HL-60/S4 treated with retinoic acid at 250 ng/mL for 4 days and 3 days (cell line): ENCODE data around the gene ACTL10.
"Not testable (repeated sequence)": the region's sequence is repeated elsewhere in the genome, so short reads cannot be mapped to it uniquely, and the experiment has no call there.

Experiments
- in situ Hi-C: fragments of 300-500 bp; cut with MboI; formaldehyde crosslinking; loops from 2 replicates; pipeline ENCODE4 v1.7.0; 2022; ENCODE audit warnings: low sequenced_read_pairs

The ACTL10 gene

DNA sequence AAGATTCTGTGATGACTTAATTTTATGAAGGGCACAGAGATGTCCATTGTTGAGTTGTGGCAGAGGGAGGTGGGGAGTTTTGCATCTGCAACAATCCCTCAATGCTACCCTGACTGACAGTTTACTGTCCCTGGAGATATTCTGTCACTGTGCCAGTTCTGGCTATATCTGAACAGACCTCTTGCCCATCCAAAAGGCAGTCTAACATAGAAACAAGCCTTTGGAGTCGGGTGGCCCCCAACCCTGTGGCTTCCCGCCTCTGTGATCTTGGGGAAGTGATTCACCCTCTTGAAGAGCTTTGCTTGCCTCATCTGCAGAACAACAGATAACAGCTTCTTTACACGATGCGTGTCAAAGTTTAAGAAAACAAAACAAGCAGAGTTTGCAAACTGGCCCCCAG lies 23.2 kb downstream of the ACTL10 start:
- in situ Hi-C loops: no loop called here

DNA sequence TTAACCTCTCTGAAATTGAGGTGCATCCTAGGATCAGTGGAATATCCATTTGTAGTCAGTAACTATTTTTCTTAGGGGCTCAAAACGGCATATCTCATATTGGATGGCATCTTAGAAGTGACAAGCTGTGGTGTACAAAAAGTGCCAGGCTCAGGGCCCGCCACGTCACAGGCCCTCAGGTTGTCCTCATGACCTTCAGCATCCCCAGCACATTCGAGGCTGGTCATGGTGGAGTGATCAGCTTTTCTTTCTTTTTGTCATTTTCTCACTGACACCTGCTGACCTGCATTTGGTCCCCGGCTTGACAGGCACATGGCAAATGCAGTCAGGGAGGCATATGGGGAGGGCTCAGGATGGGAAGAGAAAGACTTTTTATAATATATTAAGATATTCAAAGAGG lies 26.5 kb downstream of the ACTL10 start:
- in situ Hi-C loops: no loop called here

DNA sequence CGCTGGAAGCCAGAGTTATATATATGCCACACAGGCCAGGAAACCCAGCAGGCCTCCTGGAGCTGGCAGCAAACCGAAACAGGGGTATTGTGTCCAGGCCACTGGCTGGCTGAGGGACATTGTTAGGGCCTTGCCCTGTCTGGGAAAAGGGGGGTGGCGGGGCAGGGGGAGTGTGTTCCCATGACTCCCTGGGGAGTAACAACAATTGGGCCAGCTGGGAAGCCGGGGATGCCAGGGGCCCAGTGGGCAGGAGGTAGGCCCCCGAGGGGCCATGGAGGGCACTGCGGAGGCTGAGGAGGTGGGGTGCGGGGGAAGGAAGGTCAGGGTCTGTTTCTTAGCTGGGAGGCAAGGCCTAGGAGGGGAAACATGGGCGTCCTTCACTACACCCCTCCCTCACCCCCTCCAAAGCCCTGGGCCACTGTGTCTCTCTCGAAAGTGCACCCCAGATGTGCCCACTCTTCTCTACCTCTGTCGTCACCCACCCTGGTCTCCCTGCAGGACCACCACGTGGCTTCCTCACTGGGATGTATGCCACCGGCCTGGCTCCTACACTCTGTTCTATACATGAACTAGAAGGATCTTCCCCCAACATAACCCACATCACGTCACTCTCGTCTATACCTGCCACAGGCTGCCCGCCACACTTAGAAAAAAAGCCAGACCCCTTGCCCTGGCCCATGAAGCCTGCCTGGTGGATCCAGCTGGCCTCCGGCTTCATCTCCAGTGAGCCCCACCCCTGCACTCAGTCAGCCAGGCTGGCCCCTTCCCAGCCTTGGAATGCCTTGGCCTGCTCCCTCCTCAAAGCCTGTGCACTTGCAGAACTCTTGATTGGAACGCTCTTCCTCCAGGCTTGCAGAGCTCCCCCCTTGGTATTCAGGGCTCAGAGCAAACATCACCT lies 27.2 kb downstream of the ACTL10 start:
- in situ Hi-C loops: no loop called here

DNA sequence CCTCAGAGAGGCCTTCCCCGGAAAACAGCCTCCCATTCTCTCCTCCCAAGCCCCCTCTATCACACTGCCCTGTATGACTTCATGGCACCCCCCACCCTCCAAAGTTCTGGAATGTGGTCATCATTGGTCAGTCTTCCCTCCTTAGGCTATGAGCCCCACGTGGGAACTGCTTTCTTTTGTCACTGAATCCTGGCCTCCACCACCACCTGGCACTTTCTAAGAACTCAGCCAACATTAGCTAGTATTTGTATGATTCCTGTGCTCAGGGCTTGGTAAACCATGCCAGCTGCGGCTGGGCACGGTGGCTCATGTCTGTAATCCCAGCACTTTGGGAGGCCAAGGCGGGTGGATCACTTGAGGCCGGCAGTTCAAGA lies 27.9 kb downstream of the ACTL10 start:
- in situ Hi-C loops: no loop called here

DNA sequence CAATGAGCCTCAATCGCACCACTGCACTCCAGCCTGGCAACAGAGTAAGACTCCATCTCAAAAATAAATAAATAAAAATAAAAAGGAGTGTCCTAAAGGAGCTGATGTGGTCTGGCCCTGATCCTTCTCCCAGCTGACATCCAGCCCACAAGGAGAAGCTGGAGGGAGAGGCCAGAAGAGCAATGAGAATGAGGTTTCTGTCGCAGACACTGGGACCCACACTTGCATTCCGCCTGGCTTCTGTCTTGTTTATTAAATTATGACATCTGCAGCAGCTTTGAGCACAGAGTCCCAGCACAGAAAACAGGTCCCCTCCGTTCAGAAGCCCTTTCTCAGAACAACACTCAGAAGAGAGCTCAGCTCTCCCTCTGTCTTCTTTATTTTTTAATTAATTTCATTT lies 29.7 kb downstream of the ACTL10 start:
- in situ Hi-C loops: no loop called here

DNA sequence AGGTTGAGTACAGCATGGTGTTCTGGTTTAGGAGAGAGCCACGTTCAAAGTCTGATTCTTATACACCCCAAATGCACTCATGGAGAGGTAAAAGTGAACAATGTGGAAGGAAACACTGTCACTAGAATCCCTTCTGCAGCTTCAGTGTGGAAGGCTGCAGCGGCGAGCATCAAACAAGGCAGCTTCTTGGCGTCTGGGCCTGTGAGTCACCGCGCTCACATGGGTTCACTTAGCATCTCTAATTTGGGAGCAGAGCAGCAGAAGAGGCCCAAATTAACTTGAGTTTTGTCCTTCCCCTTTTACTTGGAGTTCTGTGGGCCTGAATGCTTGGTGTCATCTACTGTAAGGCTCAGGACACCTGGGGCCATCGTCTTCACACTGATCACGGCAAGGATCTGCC lies 30.4 kb downstream of the ACTL10 start:
- in situ Hi-C loops: no loop called here

DNA sequence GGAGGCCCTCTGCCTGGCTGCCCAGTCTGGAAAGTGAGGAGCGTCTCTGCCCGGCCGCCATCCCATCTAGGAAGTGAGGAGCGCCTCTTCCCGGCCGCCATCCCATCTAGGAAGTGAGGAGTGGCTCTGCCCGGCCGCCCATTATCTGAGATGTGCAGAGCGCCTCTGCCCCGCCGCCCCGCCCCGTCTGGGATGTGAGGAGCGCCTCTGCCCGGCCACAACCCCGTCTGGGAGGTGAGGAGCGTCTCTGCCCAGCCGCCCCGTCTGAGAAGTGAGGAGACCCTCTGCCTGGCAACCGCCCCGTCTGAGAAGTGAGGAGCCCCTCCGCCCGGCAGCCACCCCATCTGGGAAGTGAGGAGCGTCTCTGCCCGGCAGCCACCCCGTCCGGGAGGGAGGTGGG lies 32.2 kb downstream of the ACTL10 start:
- in situ Hi-C loops: not testable (repeated sequence)

DNA sequence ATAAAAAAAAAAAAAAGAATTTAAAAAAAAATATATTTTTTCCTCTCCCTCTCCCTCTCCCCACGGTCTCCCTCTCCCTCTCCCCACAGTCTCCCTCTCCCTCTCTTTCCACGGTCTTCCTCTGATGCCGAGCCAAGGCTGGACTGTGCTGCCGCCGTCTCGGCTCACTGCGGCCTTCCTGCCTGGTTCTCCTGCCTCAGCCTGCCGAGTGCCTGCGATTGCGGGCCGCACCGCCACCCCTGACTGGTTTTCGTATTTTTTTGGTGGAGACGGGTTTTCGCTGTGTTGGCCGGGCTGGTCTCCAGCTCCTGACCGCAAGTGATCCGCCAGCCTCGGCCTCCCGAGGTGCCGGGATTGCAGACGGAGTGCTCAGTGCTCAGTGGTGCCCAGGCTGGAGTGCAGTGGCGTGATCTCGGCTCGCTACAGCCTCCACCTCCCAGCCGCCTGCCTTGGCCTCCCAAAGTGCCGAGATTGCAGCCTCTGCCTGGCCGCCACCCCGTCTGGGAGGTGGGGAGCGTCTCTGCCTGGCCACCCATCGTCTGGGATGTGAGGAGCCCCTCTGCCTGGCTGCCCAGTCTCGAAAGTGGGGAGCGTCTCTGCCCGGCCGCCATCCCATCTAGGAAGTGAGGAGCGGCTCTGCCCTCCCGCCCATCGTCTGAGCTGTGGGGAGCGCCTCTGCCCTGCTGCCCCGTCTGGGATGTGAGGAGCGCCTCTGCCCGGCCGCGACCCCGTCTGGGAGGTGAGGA lies 34.1 kb downstream of the ACTL10 start:
- in situ Hi-C loops: not testable (repeated sequence)

DNA sequence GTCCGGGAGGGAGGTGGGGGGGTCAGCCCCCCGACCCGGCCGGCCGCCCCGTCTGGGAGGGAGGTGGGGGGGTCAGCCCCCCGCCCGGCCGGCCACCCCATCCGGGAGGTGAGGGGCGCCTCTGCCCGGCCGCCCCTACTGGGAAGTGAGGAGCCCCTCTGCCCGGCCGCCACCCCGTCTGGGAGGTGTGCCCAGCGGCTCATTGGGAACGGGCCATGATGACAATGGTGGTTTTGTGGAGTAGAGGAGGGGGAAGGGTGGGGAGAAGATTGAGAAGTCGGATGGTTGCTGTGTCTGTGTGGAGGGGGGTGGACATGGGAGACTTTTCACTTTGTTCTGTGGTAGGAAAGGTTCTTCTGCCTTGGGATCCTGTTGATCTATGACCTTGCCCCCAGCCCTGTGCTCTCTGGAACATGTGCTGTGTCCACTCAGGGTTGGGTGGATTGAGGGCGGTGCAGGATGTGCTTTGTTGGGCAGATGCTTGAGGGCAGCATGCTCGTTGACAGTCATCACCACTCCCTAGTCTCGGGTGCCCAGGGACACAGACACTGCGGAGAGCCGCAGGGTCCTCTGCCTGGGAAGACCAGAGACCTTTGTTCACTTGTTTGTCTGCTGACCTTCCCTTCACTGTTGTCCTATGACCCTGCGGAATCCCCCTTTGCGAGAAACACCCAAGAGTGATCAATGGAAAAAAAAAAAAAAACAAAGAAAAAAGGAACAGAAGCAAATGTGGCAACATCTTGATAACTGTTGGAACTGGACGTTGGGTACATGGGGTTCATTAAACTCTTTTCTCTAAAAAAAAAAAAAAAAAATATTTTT lies 35.1 kb downstream of the ACTL10 start:
- in situ Hi-C loops: no loop called here

DNA sequence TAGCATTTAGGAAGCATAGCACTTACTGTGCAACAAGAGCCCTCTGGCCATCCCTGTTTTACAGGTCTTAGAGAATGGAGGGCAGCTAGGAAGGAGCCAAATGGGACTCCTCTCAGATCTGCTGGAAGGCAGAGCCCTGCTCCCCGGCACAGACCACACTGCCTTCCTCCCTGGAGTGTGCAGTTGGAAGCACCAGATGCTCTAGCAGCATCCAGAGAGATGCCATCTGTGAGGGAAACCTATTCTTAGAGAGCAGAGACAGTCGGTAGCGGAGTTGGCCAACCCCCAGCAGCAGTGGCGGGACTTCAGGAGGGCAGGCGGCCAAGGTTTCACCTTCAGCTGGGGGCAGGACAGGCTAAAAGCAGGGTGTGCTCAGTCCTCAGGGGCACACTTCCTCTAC lies 36.1 kb downstream of the ACTL10 start:
- in situ Hi-C loops: no loop called here

DNA sequence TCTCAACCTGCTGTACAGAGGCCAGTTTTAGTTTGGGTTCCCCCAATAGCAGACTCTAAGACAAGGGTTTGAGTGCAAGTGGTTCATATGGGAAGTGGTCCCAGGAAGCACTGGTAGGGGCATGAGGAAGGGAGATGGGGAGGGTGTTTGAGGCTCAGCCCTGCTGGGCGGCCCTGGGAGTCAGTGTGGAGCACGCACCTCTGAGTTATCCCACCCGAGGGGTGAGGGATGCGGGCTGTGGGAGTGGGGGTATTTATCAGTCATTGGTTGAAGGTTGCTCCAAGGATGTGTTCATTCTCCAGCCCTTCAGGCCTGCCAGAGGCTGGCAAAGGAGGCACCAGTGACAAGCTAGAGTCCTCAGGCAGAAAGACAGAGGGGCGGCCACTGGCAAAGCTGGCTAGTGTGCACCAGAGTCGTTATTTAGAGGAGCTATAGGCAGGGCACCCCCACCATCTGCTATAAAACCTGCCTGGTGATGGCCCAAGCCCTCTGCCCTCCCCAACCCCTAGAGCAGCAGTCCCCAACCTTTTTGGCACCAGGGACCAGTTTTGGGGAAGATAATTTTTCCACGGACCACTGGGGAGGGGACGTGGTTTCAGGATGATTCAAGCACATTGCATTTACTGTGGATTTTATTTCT lies 36.9 kb downstream of the ACTL10 start:
- in situ Hi-C loops: no loop called here

DNA sequence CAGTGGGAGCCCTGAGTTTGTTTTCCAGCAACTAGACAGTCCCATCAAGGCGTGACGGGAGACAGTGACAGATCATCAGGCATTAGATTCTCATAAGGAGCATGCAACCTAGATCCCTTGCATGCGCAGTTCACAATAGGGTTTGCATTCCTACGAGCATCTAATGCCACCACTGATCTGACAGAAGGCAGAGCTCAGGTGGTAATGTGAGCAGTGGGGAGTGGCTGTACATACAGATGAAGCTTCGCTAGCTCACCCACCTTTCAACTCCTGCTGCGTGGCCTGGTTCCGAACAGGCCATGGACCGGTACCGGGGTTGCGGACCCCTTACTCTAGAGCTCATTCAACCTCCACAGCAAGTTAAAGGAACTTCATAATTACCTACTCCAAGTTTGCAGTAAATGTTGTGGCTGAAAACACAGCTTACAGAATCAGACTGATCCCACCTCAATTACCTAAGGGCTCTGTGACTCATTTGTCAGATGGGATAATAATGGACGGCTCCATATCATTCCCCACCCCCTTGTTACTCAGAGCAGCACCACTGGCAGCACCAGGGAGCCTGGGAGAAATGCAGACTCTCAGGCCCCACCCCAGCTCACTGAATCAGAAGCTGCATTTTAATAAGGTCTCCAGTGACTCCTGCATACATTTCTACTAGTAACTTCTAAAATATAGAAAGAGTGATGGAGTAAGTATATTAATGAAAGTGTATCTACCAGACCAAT lies 37.6 kb downstream of the ACTL10 start:
- in situ Hi-C loops: no loop called here

DNA sequence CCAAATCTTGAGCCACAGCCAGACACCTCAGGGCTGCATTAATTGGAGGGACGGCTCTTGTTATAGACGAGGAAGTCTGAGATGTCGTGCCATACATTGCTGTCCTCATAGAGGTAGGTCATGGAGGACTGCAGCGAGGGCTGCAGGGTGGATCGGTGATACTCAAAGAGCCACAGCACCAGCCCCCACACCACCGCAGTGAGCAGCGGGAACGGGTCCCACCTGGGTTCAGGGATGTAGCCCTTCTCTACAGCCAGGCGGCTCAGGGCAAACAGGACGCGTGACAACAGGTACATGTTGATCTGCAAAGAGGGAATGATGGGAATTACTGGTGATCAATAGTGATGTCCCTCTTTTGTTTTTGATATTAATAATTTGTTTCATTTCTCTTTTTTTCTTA lies 40.9 kb downstream of the ACTL10 start:
- in situ Hi-C loops: no loop called here

DNA sequence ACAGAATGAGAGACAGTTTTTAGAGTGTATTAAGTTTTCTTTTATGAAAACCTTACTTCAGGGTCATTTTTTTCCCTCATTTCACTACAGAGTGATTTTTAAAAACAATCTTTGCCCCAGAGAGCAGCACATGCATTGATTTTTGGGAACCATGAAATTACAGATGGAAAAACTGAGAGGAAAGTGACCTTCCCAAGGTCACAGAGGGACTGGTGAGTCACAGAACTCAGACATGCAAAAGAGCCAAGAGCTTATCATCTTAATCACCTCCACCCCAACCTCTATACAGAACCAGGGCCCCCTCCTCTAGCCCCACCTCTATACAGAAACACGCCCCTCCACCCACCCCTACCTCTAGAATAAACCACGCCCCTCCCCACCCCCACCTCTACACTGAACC lies 42.7 kb downstream of the ACTL10 start:
- in situ Hi-C loops: no loop called here

DNA sequence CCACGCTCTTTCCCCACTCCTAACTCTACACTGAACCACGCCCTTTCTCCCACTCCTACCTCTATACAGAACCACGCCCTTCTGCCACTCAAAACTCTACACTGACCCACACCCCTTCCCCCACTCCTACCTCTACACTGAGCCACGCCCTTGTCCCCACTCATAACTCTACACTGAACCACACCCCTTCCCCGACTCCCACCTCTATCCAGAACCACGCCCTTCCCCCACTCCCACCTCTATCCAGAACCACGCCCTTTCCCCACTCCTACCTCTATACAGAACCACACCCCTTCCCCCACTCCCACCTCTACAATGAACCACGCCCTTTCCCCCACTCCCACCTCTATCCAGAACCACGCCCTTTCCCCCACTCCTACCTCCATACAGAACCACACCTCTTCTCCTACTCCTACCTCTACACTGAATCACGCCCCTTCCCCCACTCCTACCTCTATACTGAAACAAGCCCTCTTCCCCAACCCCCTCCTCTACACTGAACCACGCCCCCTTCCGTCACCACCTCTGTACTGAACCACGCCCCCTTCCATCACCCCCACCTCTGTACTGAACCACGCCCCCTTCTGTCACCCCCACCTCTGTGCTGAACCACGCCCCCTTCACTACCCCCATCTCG lies 43.3 kb downstream of the ACTL10 start:
- in situ Hi-C loops: no loop called here

DNA sequence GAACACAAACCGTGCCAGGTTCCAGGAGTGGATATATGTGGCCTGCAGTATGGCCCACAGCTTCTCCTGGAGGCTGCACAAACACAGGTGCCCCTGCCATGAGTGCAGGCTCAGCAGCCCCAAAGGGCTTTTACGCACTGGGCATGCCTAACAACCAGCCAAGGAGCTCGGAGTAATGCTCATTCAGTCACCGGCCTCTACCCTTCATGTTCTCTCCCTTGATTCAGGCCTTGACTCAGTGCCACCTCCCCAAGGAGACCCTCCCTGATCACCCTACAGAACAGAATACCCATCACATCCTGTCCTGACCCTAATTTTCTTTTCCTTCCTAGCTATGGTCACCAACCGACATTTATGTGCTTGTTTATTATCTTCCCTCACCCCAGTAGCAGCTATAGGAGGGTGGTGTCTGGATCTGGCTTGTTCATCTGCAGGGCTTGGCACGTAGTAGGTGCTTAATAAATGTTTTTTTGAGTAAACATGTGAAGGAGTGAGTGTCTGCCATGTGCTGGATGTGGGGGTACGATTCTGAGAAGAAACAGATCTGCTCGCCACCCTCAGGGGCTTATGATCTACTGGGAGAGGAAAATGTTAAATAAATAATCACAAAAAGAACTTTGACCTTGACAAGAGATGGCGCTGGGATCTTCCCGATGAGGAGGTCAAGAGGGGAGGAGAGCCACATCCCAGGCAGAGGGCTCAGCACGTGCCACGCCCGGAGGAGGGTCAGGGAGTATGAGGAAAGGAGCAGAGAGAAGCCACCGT lies 44.1 kb downstream of the ACTL10 start:
- in situ Hi-C loops: no loop called here

DNA sequence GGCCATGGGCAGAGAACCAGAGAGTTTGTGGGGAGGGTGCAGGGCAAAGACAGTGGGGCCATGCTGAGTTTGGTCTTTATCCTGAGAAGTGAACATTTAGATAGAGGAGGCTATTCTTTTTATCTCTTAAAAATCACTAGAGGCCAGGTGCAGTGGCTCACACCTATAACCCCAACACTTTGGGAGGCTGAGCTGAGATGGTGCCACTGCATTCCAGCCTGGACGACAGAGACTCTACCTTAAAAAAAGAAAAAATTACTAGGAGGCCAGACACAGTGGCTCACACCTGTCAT lies 44.6 kb downstream of the ACTL10 start:
- in situ Hi-C loops: no loop called here

DNA sequence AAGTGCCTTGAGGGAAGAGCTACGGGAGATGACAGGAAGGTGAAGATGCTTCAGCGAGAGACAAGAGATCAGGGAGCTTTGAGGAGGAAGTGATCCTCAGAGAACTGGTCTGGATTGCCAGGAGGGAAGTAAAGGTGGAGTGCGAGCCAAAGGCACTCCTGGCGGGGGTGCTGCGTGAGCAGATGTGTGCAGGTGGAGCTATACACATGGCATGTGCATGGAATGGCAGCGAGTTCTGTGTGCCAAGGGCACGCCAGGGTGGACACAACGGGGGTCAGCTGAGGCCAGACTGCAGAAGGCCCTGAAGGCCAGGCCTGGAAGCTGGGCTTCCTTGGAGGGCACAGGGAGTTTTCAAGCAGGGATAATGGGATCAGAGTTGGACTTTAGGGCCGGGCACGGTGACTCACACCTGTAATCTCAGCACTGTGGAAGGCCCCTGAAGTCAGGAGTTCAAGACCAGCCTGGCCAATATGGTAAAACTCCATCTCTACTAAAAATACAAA lies 47.2 kb downstream of the ACTL10 start:
- in situ Hi-C loops: no loop called here

DNA sequence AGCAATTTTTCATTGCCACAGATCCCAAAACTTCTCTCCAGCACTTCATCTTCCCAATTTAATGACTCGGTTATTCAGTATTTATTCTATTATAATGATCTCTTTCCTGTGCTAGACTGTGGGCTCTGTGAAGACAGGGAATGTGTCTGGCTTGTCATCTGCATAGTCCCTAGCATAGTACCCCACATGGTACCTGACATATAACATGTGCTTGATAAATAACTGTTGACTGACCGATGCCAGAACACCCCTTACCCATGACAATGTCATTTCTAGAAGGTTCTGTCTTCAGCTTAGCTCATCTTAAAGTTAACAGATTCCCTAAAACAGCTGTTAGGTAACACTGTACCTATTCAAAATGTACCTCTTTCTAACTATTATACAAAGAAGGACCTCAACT lies 49.8 kb downstream of the ACTL10 start:
- in situ Hi-C loops: no loop called here
